ENCODE results near the gene UGT1A7.
"Not testable (repeated sequence)": the region's sequence is repeated elsewhere in the genome, so short reads cannot be mapped to it uniquely, and the experiment has no call there.

Gene UGT1A7

GRCh38 chr2:233714121-233714520, 32.4 kb downstream of the UGT1A7 start:
- ChIA-PET POLR2A (ENCODE audit: low non-redundant PET) (no interaction called here), CTCF (no interaction called here)
- TF ChIP-seq CTCF (conservative IDR thresholded peaks at IDR 0.05; ENCODE audit: low read depth), result no peak
- no peak for DNase-seq (ENCODE audit: low spot score)
- no peak overlapping the region for H3K27ac ChIP-seq

- no peak for DNase-seq (ENCODE audit: low spot score)
- no peak within 1 kb of the TSS for H3K27ac ChIP-seq
- ChIA-PET POLR2A (ENCODE audit: low non-redundant PET) (no interaction called here), CTCF (no interaction called here)
- TF ChIP-seq CTCF (conservative IDR thresholded peaks at IDR 0.05; ENCODE audit: low read depth), result no peak
Observed at GRCh38 chr2:233718552-233718951, 36.9 kb downstream of the UGT1A7 start, which contains the start of gene UGT1A4. Gene UGT1A4, plus strand, starts transcription at chr2:233718736. Its CDS starts 85 bp downstream, at chr2:233718821.

- no peak for TF ChIP-seq CTCF (conservative IDR thresholded peaks at IDR 0.05; ENCODE audit: low read depth)
- ChIA-PET POLR2A (ENCODE audit: low non-redundant PET) (no interaction called here), CTCF (no interaction called here)
- DNase-seq (ENCODE audit: low spot score), result no peak
- no peak within 1 kb of the TSS for H3K27ac ChIP-seq
Observed at GRCh38 chr2:233728723-233729301, 47.1 kb downstream of the UGT1A7 start, which contains the start of gene UGT1A3. Gene UGT1A3, plus strand, starts transcription at chr2:233729042. Its CDS starts 85 bp downstream, at chr2:233729127.

- POLR2A ChIA-PET (ENCODE audit: low non-redundant PET); H3K27ac ChIP-seq; CTCF ChIA-PET; DNase-seq (ENCODE audit: low spot score): not testable (repeated sequence)
Observed at GRCh38 chr2:233736868-233737653, 55.4 kb downstream of the UGT1A7 start.

GRCh38 chr2:233740870-233741269, 59.2 kb downstream of the UGT1A7 start:
- TF ChIP-seq CTCF (conservative IDR thresholded peaks at IDR 0.05; ENCODE audit: low read depth), result no peak
- ChIA-PET CTCF (interaction anchor here (0.8 kb wide), 1 partner anchor 29 kb away, joined by 3 read pairs; no protein-coding TSS in a partner anchor), POLR2A (ENCODE audit: low non-redundant PET) (no interaction called here)
- DNase-seq (ENCODE audit: low spot score), result no peak
- no peak overlapping the region for H3K27ac ChIP-seq

GRCh38 chr2:233743464-233744259, 62.0 kb downstream of the UGT1A7 start:
- CTCF ChIA-PET, result no interaction called here
- no peak overlapping the region for H3K27ac ChIP-seq
- TF ChIP-seq CTCF (conservative IDR thresholded peaks at IDR 0.05; ENCODE audit: low read depth), result no peak
- DNase-seq (ENCODE audit: low spot score), result no peak
- POLR2A ChIA-PET (ENCODE audit: low non-redundant PET), result no interaction called here
